ENCODE data around the gene STRA8.

STRA8 gene, protein sequence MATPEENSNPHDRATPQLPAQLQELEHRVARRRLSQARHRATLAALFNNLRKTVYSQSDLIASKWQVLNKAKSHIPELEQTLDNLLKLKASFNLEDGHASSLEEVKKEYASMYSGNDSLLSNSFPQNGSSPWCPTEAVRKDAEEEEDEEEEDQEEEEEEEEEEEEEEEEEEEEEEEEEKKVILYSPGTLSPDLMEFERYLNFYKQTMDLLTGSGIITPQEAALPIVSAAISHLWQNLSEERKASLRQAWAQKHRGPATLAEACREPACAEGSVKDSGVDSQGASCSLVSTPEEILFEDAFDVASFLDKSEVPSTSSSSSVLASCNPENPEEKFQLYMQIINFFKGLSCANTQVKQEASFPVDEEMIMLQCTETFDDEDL

DNA sequence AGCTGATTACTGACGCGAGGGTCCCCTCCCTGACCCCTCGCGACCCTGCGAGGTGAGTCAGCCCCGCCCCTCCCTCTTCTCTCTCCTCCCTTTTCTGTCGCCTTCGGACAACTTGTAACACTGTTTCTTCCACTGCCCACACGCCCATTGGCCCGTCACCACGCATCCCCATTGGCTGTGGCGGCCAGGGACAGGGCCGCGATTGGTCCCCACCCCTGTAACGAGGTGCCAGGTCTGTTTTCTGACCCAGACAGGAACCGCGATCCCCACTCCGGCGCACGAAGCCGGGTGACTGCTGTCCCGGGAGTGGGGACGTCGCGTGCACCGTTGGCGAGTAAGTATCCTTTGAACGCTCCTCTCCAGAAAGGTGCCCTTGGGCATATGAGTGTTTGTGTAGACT lies at the start of gene STRA8:
Gene STRA8 (plus strand): TSS at position 269 of the 400 bp plus-strand sequence. CDS start 6,687 bp downstream, outside the sequence.
- TF ChIP-seq, protein P1, sequence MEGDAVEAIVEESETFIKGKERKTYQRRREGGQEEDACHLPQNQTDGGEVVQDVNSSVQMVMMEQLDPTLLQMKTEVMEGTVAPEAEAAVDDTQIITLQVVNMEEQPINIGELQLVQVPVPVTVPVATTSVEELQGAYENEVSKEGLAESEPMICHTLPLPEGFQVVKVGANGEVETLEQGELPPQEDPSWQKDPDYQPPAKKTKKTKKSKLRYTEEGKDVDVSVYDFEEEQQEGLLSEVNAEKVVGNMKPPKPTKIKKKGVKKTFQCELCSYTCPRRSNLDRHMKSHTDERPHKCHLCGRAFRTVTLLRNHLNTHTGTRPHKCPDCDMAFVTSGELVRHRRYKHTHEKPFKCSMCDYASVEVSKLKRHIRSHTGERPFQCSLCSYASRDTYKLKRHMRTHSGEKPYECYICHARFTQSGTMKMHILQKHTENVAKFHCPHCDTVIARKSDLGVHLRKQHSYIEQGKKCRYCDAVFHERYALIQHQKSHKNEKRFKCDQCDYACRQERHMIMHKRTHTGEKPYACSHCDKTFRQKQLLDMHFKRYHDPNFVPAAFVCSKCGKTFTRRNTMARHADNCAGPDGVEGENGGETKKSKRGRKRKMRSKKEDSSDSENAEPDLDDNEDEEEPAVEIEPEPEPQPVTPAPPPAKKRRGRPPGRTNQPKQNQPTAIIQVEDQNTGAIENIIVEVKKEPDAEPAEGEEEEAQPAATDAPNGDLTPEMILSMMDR (IDR thresholded peaks at IDR 0.05; ENCODE audit: insufficient read depth, low read depth, low read length, missing control alignments) = no peak
- DNase-seq (ENCODE audit: low read depth) = no peak
- H3K4me3 ChIP-seq (ENCODE audit: low read depth, low read length) = no peak within 1 kb of the TSS

DNA sequence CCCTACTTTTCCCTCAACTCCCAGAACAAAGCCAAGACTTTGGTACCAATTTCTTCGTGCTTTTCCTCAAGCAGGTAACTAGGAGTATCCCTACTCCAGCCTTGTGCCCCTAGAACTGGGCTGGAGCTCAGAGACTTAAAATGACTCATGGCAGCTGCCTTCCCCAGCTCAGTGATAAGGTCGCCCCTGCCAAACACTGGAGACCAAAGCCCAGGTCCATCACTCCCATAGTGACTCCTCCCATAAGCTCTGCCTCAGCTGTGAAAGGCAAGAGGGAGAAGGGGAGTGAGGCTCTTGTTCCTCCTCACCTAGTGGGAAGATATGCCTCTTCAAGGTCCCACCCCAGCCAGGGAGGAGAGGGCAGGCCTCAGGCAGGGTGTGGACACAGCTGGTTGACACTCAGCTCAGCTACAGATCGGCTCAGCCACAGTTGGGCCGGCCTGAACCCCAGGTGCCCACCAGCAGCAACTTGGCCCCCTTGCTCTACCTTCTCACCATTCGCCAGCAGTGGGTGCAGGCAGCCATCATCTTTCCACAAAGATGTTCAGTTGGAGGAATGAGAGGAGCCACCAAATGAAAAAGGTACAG lies 49.3 kb upstream of the STRA8 start:
- TF ChIP-seq, protein P1 (IDR thresholded peaks at IDR 0.05; ENCODE audit: insufficient read depth, low read depth, low read length, missing control alignments) = no peak
- no peak for DNase-seq (ENCODE audit: low read depth)
- no peak overlapping the region for H3K4me3 ChIP-seq (ENCODE audit: low read depth, low read length)

DNA sequence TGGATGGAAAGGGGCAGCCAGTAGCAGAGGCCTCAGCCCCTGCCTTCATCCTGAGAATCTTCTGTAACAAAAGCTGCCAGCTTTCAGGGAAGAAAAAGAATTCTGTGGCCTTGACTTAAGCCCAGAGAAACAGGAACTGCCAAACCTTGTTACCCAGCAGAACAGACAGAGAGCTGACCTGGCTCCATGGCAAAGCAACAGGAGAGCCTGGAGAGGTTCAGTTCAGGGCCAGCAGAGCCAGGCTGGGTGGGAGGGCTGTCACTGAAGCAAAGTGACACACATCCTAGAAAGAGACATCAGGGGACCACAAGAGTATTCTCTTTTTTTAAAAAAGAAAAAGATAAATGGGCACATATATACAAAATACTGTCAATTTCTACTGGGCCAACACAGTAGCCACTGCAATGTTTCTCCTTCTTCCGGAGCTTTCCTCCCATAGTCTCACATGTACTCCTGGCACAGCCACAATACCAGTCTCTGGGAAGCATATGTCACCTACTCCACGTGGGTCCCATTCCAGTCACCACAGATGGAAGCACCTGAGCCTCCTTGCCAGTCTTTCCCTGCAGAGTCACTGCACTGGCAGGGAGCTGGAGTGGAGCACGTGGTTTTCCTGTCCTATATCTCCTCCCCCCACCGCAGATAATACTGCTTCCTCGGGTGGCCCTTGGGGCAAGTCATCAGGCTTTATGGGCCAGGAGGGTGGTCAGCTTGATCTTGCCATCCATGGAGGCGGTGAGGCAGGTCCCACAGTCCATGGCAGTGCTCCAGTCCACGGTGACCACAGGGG lies 48.0 kb upstream of the STRA8 start:
- DNase-seq (ENCODE audit: low read depth) = no peak
- TF ChIP-seq, protein P1 (IDR thresholded peaks at IDR 0.05; ENCODE audit: insufficient read depth, low read depth, low read length, missing control alignments) = no peak
- H3K4me3 ChIP-seq (ENCODE audit: low read depth, low read length) = peak overlapping the region; percentile 59

DNA sequence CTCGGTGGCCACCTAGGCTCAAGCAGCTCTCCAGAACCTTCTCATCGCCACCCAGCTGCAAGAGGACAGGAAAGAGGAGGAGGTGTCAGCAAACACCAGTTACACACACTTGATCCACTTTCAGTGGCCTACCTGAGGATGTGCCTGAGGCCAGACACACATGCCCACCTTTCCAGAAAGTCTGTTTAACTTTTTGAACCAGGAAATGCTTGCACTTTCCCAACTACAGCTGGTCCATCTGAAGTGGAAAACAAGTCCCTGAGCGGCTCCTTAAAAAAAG lies 47.4 kb upstream of the STRA8 start:
- peak overlapping the region; percentile 59 for H3K4me3 ChIP-seq (ENCODE audit: low read depth, low read length)
- TF ChIP-seq, protein P1 (IDR thresholded peaks at IDR 0.05; ENCODE audit: insufficient read depth, low read depth, low read length, missing control alignments) = no peak
- no peak for DNase-seq (ENCODE audit: low read depth)

DNA sequence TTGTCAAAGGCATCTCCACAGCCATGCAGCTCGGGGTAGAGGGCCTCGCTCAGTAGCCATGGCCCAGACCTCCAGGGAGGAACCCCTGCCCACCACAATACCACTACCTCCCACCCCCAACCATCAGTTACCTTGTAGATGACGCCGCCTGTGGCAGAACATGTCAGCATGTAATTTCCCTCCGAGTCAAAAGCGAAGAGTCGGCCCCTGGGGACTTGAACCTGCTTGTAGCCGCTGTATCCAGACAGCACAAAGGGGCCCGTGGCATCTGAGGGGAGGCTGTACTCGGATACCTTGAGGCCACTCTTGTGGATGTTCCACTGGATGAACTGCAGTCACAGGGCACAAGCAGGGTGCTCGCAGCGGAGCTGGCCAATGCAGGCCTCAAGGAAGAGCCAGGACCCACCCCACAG lies 46.8 kb upstream of the STRA8 start:
- TF ChIP-seq, protein P1 (IDR thresholded peaks at IDR 0.05; ENCODE audit: insufficient read depth, low read depth, low read length, missing control alignments) = no peak
- peak overlapping the region; percentile 59 for H3K4me3 ChIP-seq (ENCODE audit: low read depth, low read length)
- peak; percentile 86 for DNase-seq (ENCODE audit: low read depth)

DNA sequence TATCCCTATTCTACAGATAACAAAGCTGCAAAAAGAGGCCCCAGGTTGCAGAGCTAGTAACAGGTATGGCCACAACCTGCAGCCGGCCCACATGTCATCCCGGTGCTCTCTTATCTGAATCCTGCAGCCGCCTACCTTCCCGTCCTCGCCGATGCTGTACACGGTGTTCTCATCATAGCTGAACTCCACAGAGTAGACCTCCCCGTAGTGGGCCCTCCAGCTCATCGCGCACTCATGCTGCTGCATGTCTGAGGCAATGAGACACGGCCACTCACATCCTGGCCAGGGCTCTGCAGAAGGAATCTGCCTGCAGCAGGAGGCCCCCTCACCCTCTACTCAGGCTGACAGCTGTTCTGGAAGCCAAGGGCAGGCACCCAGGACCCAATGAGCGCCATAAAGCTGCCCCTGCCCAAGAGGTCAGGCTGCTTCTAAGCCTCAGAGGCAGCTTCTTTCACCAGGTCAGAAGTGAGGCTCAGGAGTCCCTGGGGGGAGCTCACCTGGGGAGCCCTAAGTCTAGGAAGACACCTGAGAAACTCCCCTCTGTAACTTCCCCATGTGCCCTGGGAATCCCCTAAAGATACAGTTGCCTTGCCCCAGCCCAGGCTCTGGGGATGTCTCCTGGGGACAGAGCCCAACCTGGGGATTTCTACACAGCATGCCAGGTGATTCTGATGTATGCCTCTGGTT lies 45.2 kb upstream of the STRA8 start:
- peak; percentile 75 for DNase-seq (ENCODE audit: low read depth)
- peak overlapping the region; percentile 59 for H3K4me3 ChIP-seq (ENCODE audit: low read depth, low read length)
- TF ChIP-seq, protein P1 (IDR thresholded peaks at IDR 0.05; ENCODE audit: insufficient read depth, low read depth, low read length, missing control alignments) = no peak

Data from GM12865 (cell line).